Peyer's patch (tissue), 4 donors: ENCODE measurements around the gene WWOX. TPM values are rescaled to one million over a fixed set of nuclear protein-coding genes. Genes with fewer than 3 reads are reported as not detected.

Experiments used
- DNase-seq, 3 donors: peaks; one replicate each; pipeline ENCODE4 v3.0.0-alpha.2; 2017 to 2019
- H3K27ac ChIP-seq, 4 donors: fragments of 200-600 bp; sonication (generic); one replicate each; pipeline ENCODE4 v1.5.1; 2016 to 2019
- H3K27me3 ChIP-seq, 2 donors: fragments of 200-600 bp; sonication (generic); one replicate each; pipeline ENCODE4 v1.5.1; 2019
- H3K36me3 ChIP-seq, 3 donors: fragments of 200-600 bp; sonication (generic); one replicate each; pipeline ENCODE4 v1.5.1; 2016 to 2019
- H3K4me1 ChIP-seq, 4 donors: fragments of 200-600 bp; sonication (generic); one replicate each; pipeline ENCODE4 v1.5.1; 2016 to 2019
- H3K4me3 ChIP-seq, 4 donors: fragments of 200-600 bp; sonication (generic); 1 replicate in 3 of 4; 2 replicates in 1 of 4; pipeline ENCODE4 v1.5.1; 2016 to 2019; ENCODE audit warnings: mild to moderate bottlenecking in 1 of 4
- H3K9me3 ChIP-seq, 4 donors: fragments of 200-600 bp; sonication (generic); one replicate each; pipeline ENCODE4 v1.5.1; 2016 to 2019; ENCODE audit warnings: mild to moderate bottlenecking in 1 of 4
- CTCF ChIP-seq, 6 experiments: fragments of 450-650 bp in 4 of 6; fragments of 200-600 bp in 2 of 6; sonication (generic) in 1 of 6; IDR thresholded peaks; one replicate each; pipeline ENCODE4 v1.5.1; 2017 to 2019; ENCODE audit warnings: antibody characterized with exemption in 6 of 6, mild to moderate bottlenecking in 3 of 6, moderate library complexity in 1 of 6
- POLR2A ChIP-seq, 2 donors: fragments of 450-650 bp; IDR thresholded peaks; one replicate each; pipeline ENCODE4 v1.5.1; 2017; ENCODE audit warnings: antibody characterized with exemption in 2 of 2, mild to moderate bottlenecking in 2 of 2, moderate library complexity in 2 of 2
- total RNA-seq, 4 donors: library from RNA; depleted of rRNA; stranded (reverse); fragments of >200 nt; gene quantifications; one replicate each; pipeline ENCODE4 v1.1.0, GENCODE V29; 2016

Gene WWOX
- total RNA-seq, 4 donors from 2014 or later, result 17.3 to 197 (median 57.5) TPM

GRCh38 chr16:79036541-79036940, 937.1 kb downstream of the WWOX start:
- Histone ChIP-seq H3K27me3 (no peaks in the 10 kb centered on the region), H3K9me3 (no peaks in the 10 kb centered on the region), H3K36me3 (no peaks in the 10 kb centered on the region), H3K4me3 (no peak overlapping the region), H3K27ac (no peak overlapping the region), H3K4me1 (no peaks in the 10 kb centered on the region)
- DNase-seq, result no peak
- no peak for TF ChIP-seq CTCF (IDR thresholded peaks at IDR 0.05)
- no peak for TF ChIP-seq POLR2A (IDR thresholded peaks at IDR 0.05)

- H3K4me3 ChIP-seq, result no peak overlapping the region
- no peak overlapping the region for H3K27ac ChIP-seq
- TF ChIP-seq POLR2A (IDR thresholded peaks at IDR 0.05) (no peak), CTCF (IDR thresholded peaks at IDR 0.05) (no peak)
- DNase-seq, result no peak
- H3K4me1 ChIP-seq, result no peaks in the 10 kb centered on the region
- H3K27me3 ChIP-seq, result no peaks in the 10 kb centered on the region
- no peaks in the 10 kb centered on the region for H3K9me3 ChIP-seq
- H3K36me3 ChIP-seq, result no peaks in the 10 kb centered on the region
Observed at GRCh38 chr16:79037521-79038373, 938.3 kb downstream of the WWOX start.

GRCh38 chr16:79041206-79041605, 941.8 kb downstream of the WWOX start:
- Histone ChIP-seq H3K36me3 (no peaks in the 10 kb centered on the region), H3K4me1 (no peaks in the 10 kb centered on the region), H3K27ac (no peak overlapping the region), H3K4me3 (no peak overlapping the region), H3K9me3 (no peaks in the 10 kb centered on the region), H3K27me3 (no peaks in the 10 kb centered on the region)
- TF ChIP-seq POLR2A (IDR thresholded peaks at IDR 0.05), result no peak
- no peak for TF ChIP-seq CTCF (IDR thresholded peaks at IDR 0.05)
- DNase-seq, result no peak

- DNase-seq, result no peak
- no peak overlapping the region for H3K27ac ChIP-seq
- TF ChIP-seq CTCF (IDR thresholded peaks at IDR 0.05) (no peak), POLR2A (IDR thresholded peaks at IDR 0.05) (no peak)
Observed at GRCh38 chr16:79042141-79042540, 942.7 kb downstream of the WWOX start.

GRCh38 chr16:79042886-79043285, 943.4 kb downstream of the WWOX start:
- DNase-seq, result peak in 1 of 3 donors; percentile 20
- no peaks in the 10 kb centered on the region for H3K27me3 ChIP-seq

More at GRCh38 chr16:79042141-79042540, 942.7 kb downstream of the WWOX start:
- Histone ChIP-seq H3K4me3 (no peak overlapping the region), H3K4me1 (no peaks in the 10 kb centered on the region), H3K36me3 (no peaks in the 10 kb centered on the region), H3K9me3 (no peaks in the 10 kb centered on the region), H3K27me3 (no peaks in the 10 kb centered on the region)

More at GRCh38 chr16:79042886-79043285, 943.4 kb downstream of the WWOX start:
- no peaks in the 10 kb centered on the region for H3K4me1 ChIP-seq
- H3K4me3 ChIP-seq, result no peak overlapping the region
- no peaks in the 10 kb centered on the region for H3K9me3 ChIP-seq
- no peak overlapping the region for H3K27ac ChIP-seq
- no peaks in the 10 kb centered on the region for H3K36me3 ChIP-seq
- TF ChIP-seq POLR2A (IDR thresholded peaks at IDR 0.05) (no peak), CTCF (IDR thresholded peaks at IDR 0.05) (no peak)
